Globus pallidus (tissue), 1 donor: Measurements from ENCODE around the gene HERC4.
"Not testable (repeated sequence)": the region's sequence is repeated elsewhere in the genome, so short reads cannot be mapped to it uniquely, and the experiment has no call there.

Experiments
- DNase-seq: peaks from one replicate; pipeline ENCODE4 v3.0.0-alpha.2; 2015; ENCODE audit warnings: low spot score

HERC4 gene

GRCh38 chr10:67877421-67877820 lies 197.7 kb downstream of the HERC4 start:
- not testable (repeated sequence) for DNase-seq

GRCh38 chr10:67875340-67876238 lies 199.5 kb downstream of the HERC4 start:
- DNase-seq = no peak
